Hepatocyte (in vitro differentiated cells): ENCODE measurements around the gene SEMA5A.

ENCODE experiments used
- CTCF ChIP-seq: fragments of 200-600 bp; sonication (generic); IDR thresholded peaks from 2 replicates; pipeline ENCODE4 v1.5.1; 2016; ENCODE audit warnings: antibody characterized with exemption, mild to moderate bottlenecking; ENCODE audit not compliant: poor library complexity
- EZH2 ChIP-seq: fragments of 200-600 bp; sonication (generic); IDR thresholded peaks from 2 replicates; pipeline ENCODE4 v1.6.1; 2016; ENCODE audit warnings: antibody characterized with exemption, mild to moderate bottlenecking, borderline replicate concordance
- EZH2phosphoT487 ChIP-seq: fragments of 200-600 bp; sonication (generic); IDR thresholded peaks from one replicate; pipeline ENCODE4 v1.6.1; 2018; ENCODE audit warnings: antibody characterized with exemption, mild to moderate bottlenecking, low read depth, moderate library complexity; ENCODE audit not compliant: unreplicated experiment, severe bottlenecking

GRCh38 chr5:9249231-9249630 is 296.6 kb downstream of the SEMA5A start:
- TF ChIP-seq CTCF (no peak), EZH2 (no peak), EZH2phosphoT487 (no peak)
